Activated CD8-positive, alpha-beta T cell treated with anti-CD3 and anti-CD28 coated beads, Interleukin-2, amount 10 ng/mL, durations not matched to agents 7 days and 5 days (primary cell): ENCODE measurements around the gene AFAP1L2. TPM values are rescaled to one million over a fixed set of nuclear protein-coding genes. Genes with fewer than 3 reads are reported as not detected.

Experiments used
- ATAC-seq: fragments of 150-1000 bp; cut with Tn5 transposase; one replicate; pipeline ENCODE4 v1.10.0; 2021; ENCODE audit warnings: moderate library complexity
- CTCF ChIA-PET: fragments of 350-600 bp; sonication (Branson Sonifier 250); formaldehyde crosslinking; loops from one replicate; lab custom pipeline; 2021; ENCODE audit warnings: antibody characterized with exemption; lab: Charles Lee
- POLR2A ChIA-PET: fragments of 350-600 bp; sonication (Branson Sonifier 250); formaldehyde crosslinking; loops from one replicate; lab custom pipeline; 2021; ENCODE audit warnings: antibody characterized with exemption; lab: Charles Lee
- DNase-seq: peaks from one replicate; pipeline ENCODE4 v3.0.0-alpha.2; 2020
- H3K27ac Mint-ChIP-seq: one replicate; pipeline ENCODE4 v1.8.0; 2021; ENCODE audit warnings: mild to moderate bottlenecking, mixed read lengths
- H3K27me3 Mint-ChIP-seq: one replicate; pipeline ENCODE4 v1.8.0; 2021; ENCODE audit warnings: low read depth, mixed read lengths
- H3K36me3 Mint-ChIP-seq: one replicate; pipeline ENCODE4 v1.8.0; 2021; ENCODE audit warnings: low read depth, mixed read lengths
- H3K4me1 Mint-ChIP-seq: one replicate; pipeline ENCODE4 v1.8.0; 2021; ENCODE audit warnings: low read depth, mixed read lengths
- H3K4me3 Mint-ChIP-seq: one replicate; pipeline ENCODE4 v1.8.0; 2021; ENCODE audit warnings: mild to moderate bottlenecking, mixed read lengths
- H3K9me3 Mint-ChIP-seq: one replicate; pipeline ENCODE4 v1.8.0; 2022; ENCODE audit warnings: mixed read lengths; ENCODE audit not compliant: insufficient read depth
- total RNA-seq, 2 experiments: library from RNA; stranded (reverse); gene quantifications; one replicate each; pipeline ENCODE4 v1.2.3, GENCODE V29; 2021

Gene AFAP1L2
- total RNA-seq, 2 experiments from 2014 or later = 4.0 to 4.8 TPM

- peaks cover 32% of the 10 kb centered on the region for H3K27me3 Mint-ChIP-seq
Observed at GRCh38 chr10:114408112-114408967, 4.0 kb upstream of the AFAP1L2 start.

GRCh38 chr10:114406455-114406854 is 2.2 kb upstream of the AFAP1L2 start:
- CTCF ChIA-PET = interaction anchor here (1.3 kb wide), 1 partner anchor 102 kb away, joined by 4 read pairs; no protein-coding TSS in a partner anchor
- DNase-seq = no peak
- peaks cover 8% of the 10 kb centered on the region for H3K4me1 Mint-ChIP-seq
- no peak for ATAC-seq
- no peak overlapping the region for H3K27ac Mint-ChIP-seq
- H3K9me3 Mint-ChIP-seq = no peaks in the 10 kb centered on the region
- peaks cover 47% of the 10 kb centered on the region for H3K27me3 Mint-ChIP-seq
- POLR2A ChIA-PET = no interaction called here
- no peaks in the 10 kb centered on the region for H3K36me3 Mint-ChIP-seq
- no peak overlapping the region for H3K4me3 Mint-ChIP-seq

More at GRCh38 chr10:114408112-114408967, 4.0 kb upstream of the AFAP1L2 start:
- H3K4me1 Mint-ChIP-seq = peaks cover 4% of the 10 kb centered on the region
- H3K36me3 Mint-ChIP-seq = no peaks in the 10 kb centered on the region
- no peak overlapping the region for H3K4me3 Mint-ChIP-seq
- no peak for DNase-seq
- no peak for ATAC-seq
- CTCF ChIA-PET = interaction anchor here (1.4 to 1.6 kb wide), 3 partner anchors 10 to 105 kb away, joined by 4 to 8 read pairs (median 5); no protein-coding TSS in a partner anchor
- no peaks in the 10 kb centered on the region for H3K9me3 Mint-ChIP-seq
- no peak overlapping the region for H3K27ac Mint-ChIP-seq
- POLR2A ChIA-PET = no interaction called here

GRCh38 chr10:114405011-114405350 is 679 bp upstream of the AFAP1L2 start:
- Mint-ChIP-seq H3K9me3 (no peaks in the 10 kb centered on the region), H3K4me3 (no peak overlapping the region), H3K4me1 (peaks cover 8% of the 10 kb centered on the region), H3K36me3 (no peaks in the 10 kb centered on the region), H3K27ac (no peak overlapping the region), H3K27me3 (peaks cover 51% of the 10 kb centered on the region)
- DNase-seq (no peak), ATAC-seq (no peak)
- ChIA-PET POLR2A (no interaction called here), CTCF (no interaction called here)

DNA sequence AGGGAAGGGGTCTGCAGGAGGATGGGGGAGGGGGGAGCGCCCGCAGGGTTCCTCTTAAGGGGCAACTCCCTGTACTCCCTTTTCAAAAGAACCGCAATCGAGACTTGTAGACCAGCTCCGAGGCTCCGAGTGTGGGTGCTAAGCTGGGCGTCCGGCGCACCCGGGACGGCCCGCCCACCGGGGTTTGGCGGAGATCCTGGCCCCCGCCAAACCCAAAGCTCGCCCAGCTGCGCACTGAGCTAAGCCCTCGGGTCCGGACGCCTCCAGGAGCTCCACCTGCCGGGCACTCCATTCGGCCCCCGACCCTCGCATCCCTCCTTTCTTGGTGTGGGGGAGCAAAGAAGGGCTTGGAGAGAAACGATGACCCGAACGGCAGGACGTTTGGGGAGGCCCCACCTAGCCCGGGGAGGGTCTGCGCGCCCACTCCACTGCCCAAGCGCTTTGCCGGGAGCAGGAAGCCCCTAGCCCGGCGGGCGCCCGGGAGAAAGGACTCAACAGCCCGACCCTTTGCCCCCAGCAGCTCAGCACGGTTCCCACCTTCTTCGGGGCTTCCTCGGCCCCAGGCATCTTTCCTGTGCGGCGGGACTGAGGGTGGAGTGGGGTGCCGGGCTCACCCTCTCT is 651 bp downstream of the AFAP1L2 start:
- Mint-ChIP-seq H3K4me1 (peaks cover 8% of the 10 kb centered on the region), H3K27me3 (peaks cover 57% of the 10 kb centered on the region), H3K27ac (no peak overlapping the region), H3K36me3 (no peaks in the 10 kb centered on the region), H3K4me3 (peak overlapping the region; percentile 55), H3K9me3 (no peaks in the 10 kb centered on the region)
- ChIA-PET CTCF (interaction anchor here (1.2 to 1.9 kb wide), 4 partner anchors 16 to 100 kb away, joined by 3 to 21 read pairs (median 6); no protein-coding TSS in a partner anchor), POLR2A (interaction anchor here (0.9 kb wide), 1 partner anchor 14 kb away, joined by 3 read pairs; no protein-coding TSS in a partner anchor)
- DNase-seq = no peak
- ATAC-seq = peak; percentile 53

DNA sequence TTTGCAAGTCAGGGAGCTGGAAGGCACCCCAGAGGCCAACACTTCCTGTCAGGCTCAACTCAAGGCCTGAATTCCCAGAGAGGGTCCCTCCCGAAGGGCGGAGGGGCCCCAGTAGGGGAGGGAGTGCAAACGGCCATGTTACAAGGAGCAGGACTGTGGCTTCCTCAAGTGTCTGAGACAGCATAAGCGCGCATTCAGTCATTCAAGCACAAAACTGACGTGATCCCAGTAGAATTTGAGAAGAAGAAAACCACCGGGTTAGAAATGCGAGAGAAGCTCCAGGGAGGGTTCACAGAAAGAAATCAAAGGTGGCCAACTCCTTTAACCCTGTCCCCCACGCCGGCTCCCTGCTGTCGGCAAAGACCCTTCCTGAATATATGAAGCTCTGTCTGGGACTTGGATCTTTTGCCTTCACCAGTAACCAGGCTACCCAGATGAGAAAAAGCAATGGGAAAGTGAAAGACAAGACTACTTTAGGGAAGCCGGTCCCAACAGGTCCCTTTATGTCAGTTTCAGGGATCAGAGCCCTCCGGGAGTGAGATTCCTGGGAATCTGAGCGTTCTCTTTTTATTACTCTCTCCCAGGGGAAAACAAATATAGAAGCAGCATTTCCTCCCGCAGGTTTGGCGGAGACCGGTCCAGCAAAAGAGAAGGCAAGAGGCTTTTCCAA is 1.3 kb downstream of the AFAP1L2 start:
- peaks cover 58% of the 10 kb centered on the region for H3K27me3 Mint-ChIP-seq
- ChIA-PET POLR2A (interaction anchor here (0.9 kb wide), 1 partner anchor 14 kb away, joined by 3 read pairs; no protein-coding TSS in a partner anchor), CTCF (interaction anchor here (1.2 to 1.9 kb wide), 4 partner anchors 15 to 99 kb away, joined by 3 to 21 read pairs (median 6); no protein-coding TSS in a partner anchor)
- H3K36me3 Mint-ChIP-seq = no peaks in the 10 kb centered on the region
- no peaks in the 10 kb centered on the region for H3K9me3 Mint-ChIP-seq
- peaks cover 12% of the 10 kb centered on the region for H3K4me1 Mint-ChIP-seq
- ATAC-seq (no peak), DNase-seq (no peak)
- H3K4me3 Mint-ChIP-seq = peak overlapping the region; percentile 50
- no peak overlapping the region for H3K27ac Mint-ChIP-seq

GRCh38 chr10:114402233-114402632 is 2.1 kb downstream of the AFAP1L2 start:
- ChIA-PET POLR2A (no interaction called here), CTCF (interaction anchor here (1.4 to 1.9 kb wide), 2 partner anchors 33 to 98 kb away, joined by 3 to 21 read pairs; no protein-coding TSS in a partner anchor)
- peaks cover 18% of the 10 kb centered on the region for H3K4me1 Mint-ChIP-seq

GRCh38 chr10:114401195-114401791 is 3.0 kb downstream of the AFAP1L2 start:
- no peak overlapping the region for H3K27ac Mint-ChIP-seq
- H3K36me3 Mint-ChIP-seq = no peaks in the 10 kb centered on the region
- H3K27me3 Mint-ChIP-seq = peaks cover 58% of the 10 kb centered on the region
- CTCF ChIA-PET = interaction anchor here (1.2 to 1.3 kb wide), 2 partner anchors 68 to 97 kb away, joined by 3 to 8 read pairs; no protein-coding TSS in a partner anchor
- no peaks in the 10 kb centered on the region for H3K9me3 Mint-ChIP-seq
- no peak for DNase-seq
- POLR2A ChIA-PET = no interaction called here
- peaks cover 21% of the 10 kb centered on the region for H3K4me1 Mint-ChIP-seq
- no peak for ATAC-seq
- H3K4me3 Mint-ChIP-seq = no peak overlapping the region

More at GRCh38 chr10:114402233-114402632, 2.1 kb downstream of the AFAP1L2 start:
- DNase-seq (no peak), ATAC-seq (no peak)
- H3K27me3 Mint-ChIP-seq = peaks cover 56% of the 10 kb centered on the region
- H3K27ac Mint-ChIP-seq = no peak overlapping the region
- H3K9me3 Mint-ChIP-seq = no peaks in the 10 kb centered on the region
- no peak overlapping the region for H3K4me3 Mint-ChIP-seq
- no peaks in the 10 kb centered on the region for H3K36me3 Mint-ChIP-seq

DNA sequence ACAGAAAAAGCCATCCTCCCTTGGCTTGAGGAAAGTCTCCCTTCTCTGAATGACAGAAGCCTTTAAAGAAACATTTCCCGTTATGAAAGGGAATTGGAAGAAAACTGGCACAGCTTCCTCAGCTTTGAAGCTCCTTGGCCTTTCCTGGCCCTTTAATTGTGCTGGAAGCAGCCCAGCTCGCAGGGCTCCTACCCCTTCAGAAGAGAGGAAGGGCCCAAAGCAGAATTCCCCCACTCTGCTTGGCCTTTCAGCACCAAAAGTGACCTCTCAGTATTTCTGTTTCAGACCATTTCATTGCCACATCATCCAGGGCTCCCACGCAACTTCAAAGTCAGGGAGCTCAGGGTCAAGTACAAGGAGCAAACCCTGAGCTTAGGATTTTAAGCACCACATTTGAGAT is 4.2 kb downstream of the AFAP1L2 start:
- ATAC-seq = no peak
- no peaks in the 10 kb centered on the region for H3K9me3 Mint-ChIP-seq
- no peak overlapping the region for H3K4me3 Mint-ChIP-seq

GRCh38 chr10:114399576-114399975 is 4.7 kb downstream of the AFAP1L2 start:
- Mint-ChIP-seq H3K9me3 (no peaks in the 10 kb centered on the region), H3K4me1 (peaks cover 20% of the 10 kb centered on the region), H3K36me3 (no peaks in the 10 kb centered on the region), H3K27ac (no peak overlapping the region), H3K4me3 (no peak overlapping the region), H3K27me3 (peaks cover 56% of the 10 kb centered on the region)
- DNase-seq (no peak), ATAC-seq (no peak)
- POLR2A ChIA-PET = no interaction called here
- CTCF ChIA-PET = interaction anchor here (1.3 to 1.9 kb wide), 2 partner anchors 8 to 96 kb away, joined by 5 to 8 read pairs; no protein-coding TSS in a partner anchor

More for the DNA sequence above, 4.2 kb downstream of the AFAP1L2 start:
- Mint-ChIP-seq H3K4me1 (peaks cover 22% of the 10 kb centered on the region), H3K27me3 (peaks cover 56% of the 10 kb centered on the region), H3K36me3 (no peaks in the 10 kb centered on the region), H3K27ac (no peak overlapping the region)
- POLR2A ChIA-PET = no interaction called here
- no peak for DNase-seq
- CTCF ChIA-PET = interaction anchor here (1.2 to 1.3 kb wide), 2 partner anchors 67 to 96 kb away, joined by 3 to 8 read pairs; no protein-coding TSS in a partner anchor

- no peaks in the 10 kb centered on the region for H3K36me3 Mint-ChIP-seq
- no peak for ATAC-seq
- no peak for DNase-seq
- H3K27ac Mint-ChIP-seq = no peak overlapping the region
- H3K9me3 Mint-ChIP-seq = no peaks in the 10 kb centered on the region
- peaks cover 18% of the 10 kb centered on the region for H3K4me1 Mint-ChIP-seq
- H3K4me3 Mint-ChIP-seq = no peak overlapping the region
- POLR2A ChIA-PET = interaction anchor here (0.9 kb wide), 1 partner anchor 93 kb away, joined by 3 read pairs; no protein-coding TSS in a partner anchor
- CTCF ChIA-PET = interaction anchor here (1.7 to 1.9 kb wide), 4 partner anchors 9 to 95 kb away, joined by 5 to 13 read pairs (median 6); no protein-coding TSS in a partner anchor
- peaks cover 59% of the 10 kb centered on the region for H3K27me3 Mint-ChIP-seq
Observed at GRCh38 chr10:114398587-114399331, 5.5 kb downstream of the AFAP1L2 start.
